ENCODE data around the gene C17orf58.
A peak's percentile ranks its signal among the peaks of the same experiment; 100 is the strongest.

The C17orf58 gene

GRCh38 chr17:68015081-68015723 lies 18.9 kb upstream of the C17orf58 start:
- TF ChIP-seq, protein P1, sequence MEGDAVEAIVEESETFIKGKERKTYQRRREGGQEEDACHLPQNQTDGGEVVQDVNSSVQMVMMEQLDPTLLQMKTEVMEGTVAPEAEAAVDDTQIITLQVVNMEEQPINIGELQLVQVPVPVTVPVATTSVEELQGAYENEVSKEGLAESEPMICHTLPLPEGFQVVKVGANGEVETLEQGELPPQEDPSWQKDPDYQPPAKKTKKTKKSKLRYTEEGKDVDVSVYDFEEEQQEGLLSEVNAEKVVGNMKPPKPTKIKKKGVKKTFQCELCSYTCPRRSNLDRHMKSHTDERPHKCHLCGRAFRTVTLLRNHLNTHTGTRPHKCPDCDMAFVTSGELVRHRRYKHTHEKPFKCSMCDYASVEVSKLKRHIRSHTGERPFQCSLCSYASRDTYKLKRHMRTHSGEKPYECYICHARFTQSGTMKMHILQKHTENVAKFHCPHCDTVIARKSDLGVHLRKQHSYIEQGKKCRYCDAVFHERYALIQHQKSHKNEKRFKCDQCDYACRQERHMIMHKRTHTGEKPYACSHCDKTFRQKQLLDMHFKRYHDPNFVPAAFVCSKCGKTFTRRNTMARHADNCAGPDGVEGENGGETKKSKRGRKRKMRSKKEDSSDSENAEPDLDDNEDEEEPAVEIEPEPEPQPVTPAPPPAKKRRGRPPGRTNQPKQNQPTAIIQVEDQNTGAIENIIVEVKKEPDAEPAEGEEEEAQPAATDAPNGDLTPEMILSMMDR (IDR thresholded peaks at IDR 0.05; ENCODE audit: low read depth, low read length), result no peak
- no peak overlapping the region for H3K4me3 ChIP-seq (ENCODE audit: low read depth, low read length)

DNA sequence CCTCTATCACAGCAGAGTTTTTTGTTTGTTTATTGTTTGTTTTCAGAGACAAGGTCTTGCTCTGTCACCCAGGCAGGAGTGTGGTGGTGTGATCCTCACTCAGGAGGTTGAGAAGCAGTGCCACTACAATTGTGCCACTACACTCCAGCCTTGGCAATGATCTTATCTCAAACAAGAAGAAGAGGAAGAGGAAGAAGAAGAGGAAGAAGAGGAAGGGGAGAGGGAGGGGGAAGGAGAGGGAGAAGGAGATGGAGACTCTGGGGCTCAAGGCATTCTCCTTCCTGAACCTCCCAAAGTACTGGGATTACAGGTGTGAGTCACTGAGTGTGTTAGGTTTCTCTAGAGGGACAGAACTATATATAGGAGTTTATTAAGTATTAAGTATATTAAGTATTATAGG lies 17.1 kb upstream of the C17orf58 start:
- TF ChIP-seq, protein P1 (IDR thresholded peaks at IDR 0.05; ENCODE audit: low read depth, low read length), result no peak
- H3K4me3 ChIP-seq (ENCODE audit: low read depth, low read length), result no peak overlapping the region

DNA sequence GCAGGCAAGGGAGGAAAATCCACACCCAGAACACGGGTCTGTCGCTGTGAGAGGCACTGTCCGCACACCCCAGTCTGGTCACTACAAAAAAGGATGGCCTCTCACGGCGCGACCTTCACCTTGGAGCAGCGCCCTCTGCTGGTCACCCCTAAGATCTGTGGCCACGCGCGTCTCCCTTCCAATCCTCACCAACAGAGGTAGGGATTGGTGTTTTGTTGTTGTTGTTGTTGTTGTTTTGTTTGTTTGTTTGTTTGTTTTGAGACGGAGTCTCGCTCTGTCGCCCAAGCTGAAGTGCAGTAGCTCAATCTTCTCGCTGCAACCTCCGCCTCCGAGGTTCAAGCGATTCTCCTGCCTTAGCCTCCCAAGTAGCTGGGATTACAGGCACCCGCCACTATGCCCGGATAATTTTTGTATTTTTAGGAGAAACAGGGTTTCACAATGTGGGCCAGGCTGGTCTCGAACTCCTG lies 15.0 kb upstream of the C17orf58 start:
- TF ChIP-seq, protein P1 (IDR thresholded peaks at IDR 0.05; ENCODE audit: low read depth, low read length), result peak; percentile 51
- no peak overlapping the region for H3K4me3 ChIP-seq (ENCODE audit: low read depth, low read length)

- TF ChIP-seq, protein P1 (IDR thresholded peaks at IDR 0.05; ENCODE audit: low read depth, low read length), result no peak
Observed at GRCh38 chr17:68006797-68007196, 10.5 kb upstream of the C17orf58 start.

GRCh38 chr17:68004201-68004600 lies 7.9 kb upstream of the C17orf58 start:
- H3K4me3 ChIP-seq (ENCODE audit: low read depth, low read length), result no peak overlapping the region
- TF ChIP-seq, protein P1 (IDR thresholded peaks at IDR 0.05; ENCODE audit: low read depth, low read length), result no peak

More at GRCh38 chr17:68006797-68007196, 10.5 kb upstream of the C17orf58 start:
- no peak overlapping the region for H3K4me3 ChIP-seq (ENCODE audit: low read depth, low read length)

DNA sequence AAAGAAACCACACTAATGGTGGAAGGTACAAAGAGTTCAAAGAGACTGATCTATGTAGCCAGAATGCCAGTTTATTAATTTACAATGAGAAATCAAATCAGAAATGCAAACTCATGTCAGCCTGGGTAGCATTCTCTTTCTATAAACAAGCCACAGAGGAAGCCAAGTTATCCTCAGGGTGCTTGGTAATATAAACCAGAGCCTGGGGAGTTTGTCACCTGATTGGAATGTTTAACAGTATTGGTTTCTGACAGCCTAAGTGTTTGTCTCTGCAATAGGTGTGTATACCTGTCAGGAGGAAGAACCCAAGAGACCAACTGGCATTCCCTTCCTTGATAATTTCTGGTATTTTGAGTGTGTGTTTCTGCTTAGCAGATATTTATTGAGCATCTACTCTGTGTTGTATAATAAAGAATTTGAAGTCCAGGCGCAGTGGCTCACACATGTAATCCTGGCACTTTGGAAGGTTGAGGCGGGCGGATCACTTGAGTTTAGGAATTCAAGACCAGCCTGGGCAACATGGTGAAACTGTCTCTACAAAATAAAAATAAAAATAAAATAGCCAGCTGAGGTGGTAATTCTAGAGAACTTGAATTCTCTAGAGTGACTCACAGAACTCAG lies 3.1 kb upstream of the C17orf58 start:
- TF ChIP-seq, protein P1 (IDR thresholded peaks at IDR 0.05; ENCODE audit: low read depth, low read length), result no peak
- no peak overlapping the region for H3K4me3 ChIP-seq (ENCODE audit: low read depth, low read length)

DNA sequence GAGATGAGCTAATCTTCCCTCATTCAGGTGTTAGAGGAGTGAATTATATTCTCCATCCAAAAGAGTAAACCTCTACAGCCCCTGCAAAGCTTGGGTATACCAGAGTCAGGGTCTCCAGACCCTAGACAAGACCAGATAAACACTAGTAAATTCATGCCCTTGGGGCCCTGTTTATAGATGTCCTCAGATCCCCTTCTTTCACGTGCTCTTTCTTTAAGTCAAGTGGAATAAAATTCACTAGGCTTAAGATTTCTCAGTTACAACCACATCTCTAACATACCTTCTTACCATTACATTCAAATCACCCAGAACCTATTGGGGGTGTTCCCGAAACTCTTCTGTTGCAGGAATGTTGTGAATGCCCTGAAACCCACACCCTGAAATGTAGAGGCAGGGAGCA lies 2.2 kb upstream of the C17orf58 start:
- H3K4me3 ChIP-seq (ENCODE audit: low read depth, low read length), result no peak overlapping the region
- TF ChIP-seq, protein P1 (IDR thresholded peaks at IDR 0.05; ENCODE audit: low read depth, low read length), result no peak

Measured in WI38 (cell line).